Measurements from ENCODE around the gene KIR3DL2. TPM values are rescaled to one million over a fixed set of nuclear protein-coding genes. Genes with fewer than 3 reads are reported as not detected.
"Not testable (repeated sequence)": the region's sequence is repeated elsewhere in the genome, so short reads cannot be mapped to it uniquely, and the experiment has no call there.

KIR3DL2 gene
- total RNA-seq, 1 donor from 2014 or later, result not detected

DNA sequence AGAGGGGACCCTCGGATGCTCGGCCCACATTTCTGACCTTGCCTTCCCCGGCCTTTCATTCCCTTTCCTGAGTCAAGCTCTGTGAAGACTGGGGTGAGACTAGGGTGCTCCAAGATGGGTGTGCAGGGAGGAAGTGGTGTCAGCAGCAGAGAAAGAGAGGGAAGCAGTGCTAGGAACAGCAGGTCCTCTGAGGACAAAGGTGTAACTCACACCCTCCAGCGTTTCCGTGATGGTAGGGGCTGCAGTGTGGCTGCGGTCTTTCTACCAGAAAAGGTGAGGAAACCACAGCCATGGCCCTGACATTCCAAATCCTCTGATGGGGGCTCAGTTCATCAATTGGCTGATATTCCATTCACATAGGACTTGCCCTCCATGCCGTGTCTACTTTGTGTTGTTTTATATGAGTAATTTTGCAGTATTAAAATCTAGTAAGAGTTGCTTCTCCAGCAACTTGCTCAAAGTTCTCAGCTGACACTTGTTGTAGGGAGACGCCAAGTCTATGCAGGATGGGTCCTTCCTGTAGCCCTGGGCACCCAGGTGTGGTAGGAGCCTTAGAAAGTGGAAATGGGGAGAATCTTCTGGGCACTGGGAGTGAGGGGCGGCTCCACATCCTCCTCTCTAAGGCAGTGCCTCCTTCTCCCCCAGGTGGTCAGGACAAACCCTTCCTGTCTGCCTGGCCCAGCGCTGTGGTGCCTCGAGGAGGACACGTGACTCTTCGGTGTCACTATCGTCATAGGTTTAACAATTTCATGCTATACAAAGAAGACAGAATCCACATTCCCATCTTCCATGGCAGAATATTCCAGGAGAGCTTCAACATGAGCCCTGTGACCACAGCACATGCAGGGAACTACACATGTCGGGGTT lies 32.3 kb upstream of the KIR3DL2 start:
- no peak overlapping the region for H3K4me3 ChIP-seq (ENCODE audit: low read depth, low read length)
- TF ChIP-seq CTCF (conservative IDR thresholded peaks at IDR 0.05; ENCODE audit: low read depth, low read length), result no peak
- no peak for DNase-seq (ENCODE audit: low read depth)

- not testable (repeated sequence) for DNase-seq (ENCODE audit: low read depth); H3K4me3 ChIP-seq (ENCODE audit: low read depth, low read length)
Observed at GRCh38 chr19:54824416-54824815, 25.8 kb upstream of the KIR3DL2 start.

- H3K4me3 ChIP-seq (ENCODE audit: low read depth, low read length); DNase-seq (ENCODE audit: low read depth): not testable (repeated sequence)
Observed at GRCh38 chr19:54825326-54825725, 24.9 kb upstream of the KIR3DL2 start.

GRCh38 chr19:54828064-54828463 lies 22.2 kb upstream of the KIR3DL2 start:
- DNase-seq (ENCODE audit: low read depth); H3K4me3 ChIP-seq (ENCODE audit: low read depth, low read length): not testable (repeated sequence)

- DNase-seq (ENCODE audit: low read depth); H3K4me3 ChIP-seq (ENCODE audit: low read depth, low read length): not testable (repeated sequence)
Observed at GRCh38 chr19:54832496-54832895, 17.7 kb upstream of the KIR3DL2 start, which contains the start of gene KIR2DS4. TSS of gene KIR2DS4 (plus strand) at chr19:54832676.

GRCh38 chr19:54835126-54835525 lies 15.1 kb upstream of the KIR3DL2 start:
- DNase-seq (ENCODE audit: low read depth); H3K4me3 ChIP-seq (ENCODE audit: low read depth, low read length): not testable (repeated sequence)

GRCh38 chr19:54837522-54837921 lies 12.7 kb upstream of the KIR3DL2 start:
- DNase-seq (ENCODE audit: low read depth); H3K4me3 ChIP-seq (ENCODE audit: low read depth, low read length): not testable (repeated sequence)

GRCh38 chr19:54843171-54843570 lies 7.1 kb upstream of the KIR3DL2 start:
- DNase-seq (ENCODE audit: low read depth); H3K4me3 ChIP-seq (ENCODE audit: low read depth, low read length): not testable (repeated sequence)

DNA sequence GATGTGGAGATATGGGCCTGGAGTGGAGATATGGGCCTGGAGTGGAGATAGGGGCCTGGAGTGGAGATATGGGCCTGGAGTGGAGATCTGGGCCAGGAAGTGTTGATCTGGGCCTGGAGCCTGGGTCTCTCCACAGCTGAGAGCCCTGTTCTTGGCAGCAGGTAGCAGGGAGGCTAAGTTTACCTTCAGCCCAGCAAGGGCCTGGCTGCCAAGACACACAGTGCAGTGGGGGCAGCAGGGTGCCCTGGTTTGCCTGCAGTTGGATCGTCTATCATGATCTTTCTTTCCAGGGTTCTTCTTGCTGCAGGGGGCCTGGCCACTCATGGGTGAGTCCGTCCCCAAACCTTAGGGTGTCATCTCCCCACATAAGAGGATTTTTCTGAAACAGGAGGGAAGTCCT lies 687 bp downstream of the KIR3DL2 start:
- no peak for TF ChIP-seq CTCF (conservative IDR thresholded peaks at IDR 0.05; ENCODE audit: low read depth, low read length)
- no peak for DNase-seq (ENCODE audit: low read depth)
- H3K4me3 ChIP-seq (ENCODE audit: low read depth, low read length), result no peak overlapping the region

DNA sequence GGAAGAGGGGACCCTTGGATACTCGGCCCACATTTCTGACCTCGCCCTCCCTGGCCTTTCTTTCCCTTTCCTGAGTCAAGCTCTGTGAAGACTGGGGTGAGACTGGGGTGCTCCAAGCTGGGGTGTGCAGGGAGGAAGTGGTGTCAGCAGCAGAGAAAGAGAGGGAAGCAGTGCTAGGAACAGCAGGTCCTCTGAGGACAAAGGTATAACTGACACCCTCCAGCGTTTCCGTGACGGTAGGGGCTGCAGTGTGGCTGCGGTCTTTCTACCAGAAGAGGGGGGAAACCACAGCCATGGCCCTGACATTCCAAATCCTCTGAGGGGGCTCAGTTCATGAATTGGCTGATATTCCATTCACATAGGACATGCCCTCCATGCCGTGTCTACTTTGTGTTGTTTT lies 1.1 kb downstream of the KIR3DL2 start:
- H3K4me3 ChIP-seq (ENCODE audit: low read depth, low read length), result no peak overlapping the region
- no peak for DNase-seq (ENCODE audit: low read depth)
- TF ChIP-seq CTCF (conservative IDR thresholded peaks at IDR 0.05; ENCODE audit: low read depth, low read length), result no peak

GRCh38 chr19:54855241-54855640 lies 5.0 kb downstream of the KIR3DL2 start:
- not testable (repeated sequence) for H3K4me3 ChIP-seq (ENCODE audit: low read depth, low read length); DNase-seq (ENCODE audit: low read depth)

DNA sequence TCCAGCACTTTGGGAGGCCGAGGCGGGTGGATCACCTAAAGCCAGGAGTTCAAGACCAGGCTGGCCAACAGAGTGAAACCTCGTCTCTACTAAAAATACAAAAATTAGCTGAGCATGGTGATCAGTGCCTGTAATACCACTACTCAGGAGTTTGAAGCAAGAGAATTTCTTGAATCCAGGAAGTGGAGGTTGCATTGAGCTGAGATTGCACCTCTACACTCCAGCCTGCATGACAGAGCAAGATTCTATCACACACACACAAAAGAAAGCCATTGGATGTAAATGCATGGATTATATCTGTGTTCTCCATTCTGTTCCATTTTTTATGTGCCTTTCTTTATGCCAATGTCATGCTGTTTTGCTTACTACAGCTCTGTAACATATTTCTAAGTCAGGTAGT lies 8.2 kb downstream of the KIR3DL2 start:
- not testable (repeated sequence) for H3K4me3 ChIP-seq (ENCODE audit: low read depth, low read length); DNase-seq (ENCODE audit: low read depth)

DNA sequence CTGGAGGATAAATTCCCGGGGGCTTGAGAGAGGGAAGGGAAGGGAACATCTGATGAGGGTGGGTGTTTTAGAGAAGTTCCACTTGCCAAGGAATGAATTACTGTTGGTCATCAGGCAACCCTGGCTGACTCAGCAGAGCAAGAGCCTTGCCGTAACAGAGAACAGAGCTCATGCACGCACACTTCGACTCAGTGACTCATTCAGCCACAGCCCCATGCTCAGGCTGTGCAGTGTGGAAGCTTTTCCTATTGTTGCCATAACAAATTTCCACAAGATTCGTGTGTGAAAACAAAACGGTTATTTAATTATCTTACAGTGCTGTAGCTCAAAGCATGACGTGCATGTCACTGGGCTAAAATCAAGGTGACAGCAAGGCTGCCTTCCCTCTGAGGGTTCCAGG lies 9.2 kb downstream of the KIR3DL2 start:
- not testable (repeated sequence) for H3K4me3 ChIP-seq (ENCODE audit: low read depth, low read length); DNase-seq (ENCODE audit: low read depth)

GRCh38 chr19:54863459-54863858 lies 13.2 kb downstream of the KIR3DL2 start:
- H3K4me3 ChIP-seq (ENCODE audit: low read depth, low read length); DNase-seq (ENCODE audit: low read depth): not testable (repeated sequence)

Measured in epithelial cell of proximal tubule (primary cell).